ENCODE results near the gene CAPZA3.

DNA sequence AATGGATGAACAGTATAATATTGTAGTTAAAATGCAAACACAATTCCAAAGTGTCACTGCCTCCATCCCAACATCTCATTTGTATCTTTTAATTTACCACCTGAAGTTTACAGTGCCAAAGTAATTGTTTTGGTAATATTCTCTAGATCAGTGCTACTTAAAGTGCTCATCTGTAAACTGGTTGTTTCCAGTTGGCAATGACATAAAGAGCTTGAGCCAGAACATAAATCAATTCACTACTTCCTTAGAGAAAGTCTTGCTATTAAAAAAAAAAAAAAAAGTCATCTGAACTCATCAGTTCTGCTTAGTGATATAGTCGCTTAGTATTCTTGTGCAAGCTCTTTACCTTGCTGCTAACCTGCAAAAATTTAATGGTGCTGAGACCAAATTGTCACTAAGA, 16.5 kb upstream of the CAPZA3 start:
- TF ChIP-seq, protein P1, sequence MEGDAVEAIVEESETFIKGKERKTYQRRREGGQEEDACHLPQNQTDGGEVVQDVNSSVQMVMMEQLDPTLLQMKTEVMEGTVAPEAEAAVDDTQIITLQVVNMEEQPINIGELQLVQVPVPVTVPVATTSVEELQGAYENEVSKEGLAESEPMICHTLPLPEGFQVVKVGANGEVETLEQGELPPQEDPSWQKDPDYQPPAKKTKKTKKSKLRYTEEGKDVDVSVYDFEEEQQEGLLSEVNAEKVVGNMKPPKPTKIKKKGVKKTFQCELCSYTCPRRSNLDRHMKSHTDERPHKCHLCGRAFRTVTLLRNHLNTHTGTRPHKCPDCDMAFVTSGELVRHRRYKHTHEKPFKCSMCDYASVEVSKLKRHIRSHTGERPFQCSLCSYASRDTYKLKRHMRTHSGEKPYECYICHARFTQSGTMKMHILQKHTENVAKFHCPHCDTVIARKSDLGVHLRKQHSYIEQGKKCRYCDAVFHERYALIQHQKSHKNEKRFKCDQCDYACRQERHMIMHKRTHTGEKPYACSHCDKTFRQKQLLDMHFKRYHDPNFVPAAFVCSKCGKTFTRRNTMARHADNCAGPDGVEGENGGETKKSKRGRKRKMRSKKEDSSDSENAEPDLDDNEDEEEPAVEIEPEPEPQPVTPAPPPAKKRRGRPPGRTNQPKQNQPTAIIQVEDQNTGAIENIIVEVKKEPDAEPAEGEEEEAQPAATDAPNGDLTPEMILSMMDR (IDR thresholded peaks at IDR 0.05) = no peak
- TF ChIP-seq POLR2A (IDR thresholded peaks at IDR 0.05) = no peak
